Measurements from ENCODE around the gene POLR2E.

The POLR2E gene

DNA sequence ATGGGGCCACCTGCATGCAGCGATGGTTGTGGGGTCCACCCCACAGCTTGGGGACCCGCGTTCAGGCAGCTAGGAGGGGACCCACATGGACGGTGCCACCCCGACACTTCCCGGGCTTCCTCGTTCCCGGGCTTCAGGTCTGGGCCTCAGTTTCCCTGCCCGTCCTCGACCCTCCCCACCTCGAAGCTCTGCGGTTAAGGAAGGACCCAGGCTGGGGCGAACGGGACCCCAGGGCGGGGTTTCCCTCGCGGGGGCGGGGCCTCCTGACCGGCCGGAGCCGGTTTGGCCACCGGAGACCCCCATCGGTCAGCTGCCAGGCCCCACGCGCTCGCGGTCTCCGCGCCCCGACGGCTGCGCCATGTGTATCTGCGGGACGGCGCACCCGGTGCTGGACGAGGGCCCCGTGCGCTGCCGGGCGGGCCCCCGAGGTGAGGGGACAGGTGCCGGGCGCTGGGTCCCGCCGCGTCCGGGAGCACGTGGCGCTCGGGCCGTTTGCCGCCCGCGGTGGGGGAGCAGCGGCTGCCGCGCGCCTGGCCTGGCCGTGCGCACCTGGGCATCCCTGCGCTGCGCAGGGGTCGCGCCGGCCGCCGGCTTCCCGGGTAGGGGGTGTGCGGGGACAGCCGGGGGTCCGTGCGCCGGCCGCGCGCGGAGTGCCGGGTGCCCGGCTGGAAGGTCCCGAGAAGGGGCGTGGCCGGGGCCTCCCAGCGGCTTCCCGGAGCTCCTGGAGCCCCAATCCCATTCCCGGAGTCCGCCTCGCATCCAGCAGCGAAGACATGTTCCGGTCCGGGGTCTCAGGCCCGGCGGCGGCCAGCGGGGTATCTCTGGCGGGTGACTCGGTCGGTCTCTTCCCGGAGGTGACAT, 24.0 kb downstream of the POLR2E start:
- H3K4me2 ChIP-seq (ENCODE audit: low read length) = no peak overlapping the region
- H3K36me3 ChIP-seq (ENCODE audit: control insufficient read depth, low read length) = peaks cover 55% of the 10 kb centered on the region
- no peaks in the 10 kb centered on the region for H3K9me3 ChIP-seq (ENCODE audit: control insufficient read depth, insufficient read depth, low read length)
- no peak for TF ChIP-seq EZH2phosphoT487 (IDR thresholded peaks at IDR 0.05; ENCODE audit: borderline replicate concordance, low read length)
- TF ChIP-seq, protein P1, sequence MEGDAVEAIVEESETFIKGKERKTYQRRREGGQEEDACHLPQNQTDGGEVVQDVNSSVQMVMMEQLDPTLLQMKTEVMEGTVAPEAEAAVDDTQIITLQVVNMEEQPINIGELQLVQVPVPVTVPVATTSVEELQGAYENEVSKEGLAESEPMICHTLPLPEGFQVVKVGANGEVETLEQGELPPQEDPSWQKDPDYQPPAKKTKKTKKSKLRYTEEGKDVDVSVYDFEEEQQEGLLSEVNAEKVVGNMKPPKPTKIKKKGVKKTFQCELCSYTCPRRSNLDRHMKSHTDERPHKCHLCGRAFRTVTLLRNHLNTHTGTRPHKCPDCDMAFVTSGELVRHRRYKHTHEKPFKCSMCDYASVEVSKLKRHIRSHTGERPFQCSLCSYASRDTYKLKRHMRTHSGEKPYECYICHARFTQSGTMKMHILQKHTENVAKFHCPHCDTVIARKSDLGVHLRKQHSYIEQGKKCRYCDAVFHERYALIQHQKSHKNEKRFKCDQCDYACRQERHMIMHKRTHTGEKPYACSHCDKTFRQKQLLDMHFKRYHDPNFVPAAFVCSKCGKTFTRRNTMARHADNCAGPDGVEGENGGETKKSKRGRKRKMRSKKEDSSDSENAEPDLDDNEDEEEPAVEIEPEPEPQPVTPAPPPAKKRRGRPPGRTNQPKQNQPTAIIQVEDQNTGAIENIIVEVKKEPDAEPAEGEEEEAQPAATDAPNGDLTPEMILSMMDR (IDR thresholded peaks at IDR 0.05; ENCODE audit: low read depth, low read length, poor library complexity, severe bottlenecking) = no peak
- H3K27me3 ChIP-seq (ENCODE audit: control insufficient read depth, low read length) = no peaks in the 10 kb centered on the region
- no peaks in the 10 kb centered on the region for H4K20me1 ChIP-seq (ENCODE audit: control insufficient read depth, insufficient read depth, low read depth, low read length)
- peaks cover 71% of the 10 kb centered on the region for H3K79me2 ChIP-seq (ENCODE audit: control insufficient read depth, low read length)
- H3F3A ChIP-seq (ENCODE audit: control insufficient read depth, insufficient read depth) = peaks cover 23% of the 10 kb centered on the region
- H3K9me2 ChIP-seq (replicated peaks; ENCODE audit: control insufficient read depth, low read length) = no peaks in the 10 kb centered on the region
- H3K27ac ChIP-seq (ENCODE audit: low read depth, low read length) = no peak overlapping the region
- H3K4me3 ChIP-seq (ENCODE audit: low read length) = no peak overlapping the region
- H3K4me1 ChIP-seq (ENCODE audit: control insufficient read depth, low read length) = peaks cover 54% of the 10 kb centered on the region

- Histone ChIP-seq H3K79me2 (ENCODE audit: control insufficient read depth, low read length) (peaks cover 65% of the 10 kb centered on the region), H3F3A (ENCODE audit: control insufficient read depth, insufficient read depth) (peaks cover 19% of the 10 kb centered on the region), H3K4me2 (ENCODE audit: low read length) (no peak overlapping the region), H3K4me3 (ENCODE audit: low read length) (no peak overlapping the region), H3K9me3 (ENCODE audit: control insufficient read depth, insufficient read depth, low read length) (no peaks in the 10 kb centered on the region), H3K9me2 (replicated peaks; ENCODE audit: control insufficient read depth, low read length) (no peaks in the 10 kb centered on the region), H3K27ac (ENCODE audit: low read depth, low read length) (no peak overlapping the region), H3K27me3 (ENCODE audit: control insufficient read depth, low read length) (no peaks in the 10 kb centered on the region), H4K20me1 (ENCODE audit: control insufficient read depth, insufficient read depth, low read depth, low read length) (no peaks in the 10 kb centered on the region), H3K36me3 (ENCODE audit: control insufficient read depth, low read length) (peaks cover 49% of the 10 kb centered on the region), H3K4me1 (ENCODE audit: control insufficient read depth, low read length) (peaks cover 51% of the 10 kb centered on the region)
- TF ChIP-seq, protein P1 (IDR thresholded peaks at IDR 0.05; ENCODE audit: low read depth, low read length, poor library complexity, severe bottlenecking) = no peak
- TF ChIP-seq EZH2phosphoT487 (IDR thresholded peaks at IDR 0.05; ENCODE audit: borderline replicate concordance, low read length) = no peak
Observed at GRCh38 chr19:1070576-1070930, 24.6 kb downstream of the POLR2E start.

GRCh38 chr19:1069009-1069779, 26.0 kb downstream of the POLR2E start:
- Histone ChIP-seq H3K9me3 (ENCODE audit: control insufficient read depth, insufficient read depth, low read length) (no peaks in the 10 kb centered on the region), H3K79me2 (ENCODE audit: control insufficient read depth, low read length) (peaks cover 61% of the 10 kb centered on the region), H3K27ac (ENCODE audit: low read depth, low read length) (peak overlapping the region; percentile 91), H3K4me3 (ENCODE audit: low read length) (peak overlapping the region; percentile 88), H4K20me1 (ENCODE audit: control insufficient read depth, insufficient read depth, low read depth, low read length) (no peaks in the 10 kb centered on the region), H3K4me2 (ENCODE audit: low read length) (peak overlapping the region; percentile 96), H3K27me3 (ENCODE audit: control insufficient read depth, low read length) (no peaks in the 10 kb centered on the region), H3F3A (ENCODE audit: control insufficient read depth, insufficient read depth) (peaks cover 20% of the 10 kb centered on the region), H3K36me3 (ENCODE audit: control insufficient read depth, low read length) (peaks cover 39% of the 10 kb centered on the region), H3K4me1 (ENCODE audit: control insufficient read depth, low read length) (peaks cover 53% of the 10 kb centered on the region), H3K9me2 (replicated peaks; ENCODE audit: control insufficient read depth, low read length) (no peaks in the 10 kb centered on the region)
- TF ChIP-seq EZH2phosphoT487 (IDR thresholded peaks at IDR 0.05; ENCODE audit: borderline replicate concordance, low read length) = no peak
- TF ChIP-seq, protein P1 (IDR thresholded peaks at IDR 0.05; ENCODE audit: low read depth, low read length, poor library complexity, severe bottlenecking) = no peak
